ENCODE data around the gene ATP6V0E1. TPM values are rescaled to one million over a fixed set of nuclear protein-coding genes. Genes with fewer than 3 reads are reported as not detected.

The ATP6V0E1 gene
- total RNA-seq, 1 experiment from 2014 or later, result 332 TPM

DNA sequence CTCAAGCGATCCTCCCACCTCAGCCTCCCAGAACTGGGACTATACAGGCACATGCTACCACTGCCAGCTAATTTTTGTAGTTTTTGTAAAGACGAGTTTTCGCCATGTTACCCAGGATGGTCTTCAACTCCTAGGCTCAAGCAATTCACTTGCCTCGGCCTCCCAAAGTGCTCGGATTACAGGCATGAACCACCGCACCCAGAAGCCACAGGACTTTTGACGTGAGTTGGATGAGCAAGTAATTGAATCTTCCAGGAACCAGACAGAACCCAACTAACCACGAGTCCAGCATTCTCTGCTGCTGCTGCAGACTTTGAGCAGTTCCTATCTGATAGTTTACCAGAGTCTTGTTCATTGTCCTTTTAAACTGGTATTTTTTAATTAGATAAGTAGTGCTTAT is 9.6 kb upstream of the ATP6V0E1 start:
- ChIA-PET CTCF (interaction anchor here (0.7 kb wide), 1 partner anchor 13 kb away, joined by 8 read pairs; no protein-coding TSS in a partner anchor), POLR2A (interaction anchor here (0.6 kb wide), 1 partner anchor 356 kb away, joined by 7 read pairs; no protein-coding TSS in a partner anchor)
- Histone ChIP-seq H3K27ac (ENCODE audit: low read length) (no peak overlapping the region), H3K4me3 (ENCODE audit: low read depth in 2 of 2, low read length in 2 of 2) (no peak overlapping the region), H3K36me3 (ENCODE audit: control insufficient read depth, insufficient read depth, low read length) (no peaks in the 10 kb centered on the region), H3K27me3 (ENCODE audit: control insufficient read depth, insufficient read depth, low read length) (no peaks in the 10 kb centered on the region), H3K9me3 (ENCODE audit: control insufficient read depth, insufficient read depth, low read depth, low read length) (no peaks in the 10 kb centered on the region), H3K4me1 (ENCODE audit: control insufficient read depth, insufficient read depth, low read length) (no peaks in the 10 kb centered on the region)
- intact Hi-C loops (cut with micrococcal nuclease; ENCODE audit: unreplicated experiment), result loop anchor here (10.0 kb wide), 1 partner anchor 231 kb away; no protein-coding TSS in a partner anchor
- DNase-seq (ENCODE audit: low read depth, low spot score) (no peak), ATAC-seq (no peak)
- in situ Hi-C loops (cut with HindIII; ENCODE audit: low pct_unique_long_range_greater_than_20kb, low sequenced_read_pairs), result no loop called here
- no TSS peak for BruUV-seq (replicated peaks)
- no peak for TF ChIP-seq TCF7L2 (IDR thresholded peaks at IDR 0.05; ENCODE audit: low read depth, low read length)
- no peak for TF ChIP-seq POLR2AphosphoS5 (IDR thresholded peaks at IDR 0.05; ENCODE audit: low read depth, low read length)

DNA sequence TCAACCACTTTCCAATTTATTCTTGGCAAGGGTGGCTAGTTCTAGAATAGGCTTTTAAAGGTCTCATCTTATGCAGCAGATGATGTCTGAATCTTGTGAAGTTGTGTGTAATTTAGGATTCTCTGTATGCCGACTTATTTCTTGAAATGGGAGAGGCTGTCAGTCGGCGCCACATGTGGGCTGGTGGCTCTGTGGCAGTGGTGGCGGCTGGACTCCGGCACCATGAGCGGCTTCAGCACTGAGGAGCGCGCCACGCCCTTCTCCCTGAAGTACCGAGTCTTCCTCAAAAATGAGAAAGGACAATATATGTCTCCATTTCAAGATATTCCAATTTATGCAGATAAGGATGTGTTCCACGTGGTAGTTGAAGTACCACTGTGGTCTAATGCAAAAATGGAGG is 8.3 kb upstream of the ATP6V0E1 start:
- no TSS peak for BruUV-seq (replicated peaks)
- CTCF ChIA-PET, result no interaction called here
- DNase-seq (ENCODE audit: low read depth, low spot score), result no peak

More for the DNA sequence above, 8.3 kb upstream of the ATP6V0E1 start:
- in situ Hi-C loops (cut with HindIII; ENCODE audit: low pct_unique_long_range_greater_than_20kb, low sequenced_read_pairs) (no loop called here), intact Hi-C loops (cut with micrococcal nuclease; ENCODE audit: unreplicated experiment) (loop anchor here (5.0 to 10.0 kb wide), 2 partner anchors 230 to 307 kb away; no protein-coding TSS in a partner anchor)
- Histone ChIP-seq H3K4me3 (ENCODE audit: low read depth in 2 of 2, low read length in 2 of 2) (no peak overlapping the region), H3K27me3 (ENCODE audit: control insufficient read depth, insufficient read depth, low read length) (no peaks in the 10 kb centered on the region), H3K9me3 (ENCODE audit: control insufficient read depth, insufficient read depth, low read depth, low read length) (no peaks in the 10 kb centered on the region), H3K4me1 (ENCODE audit: control insufficient read depth, insufficient read depth, low read length) (no peaks in the 10 kb centered on the region), H3K27ac (ENCODE audit: low read length) (no peak overlapping the region), H3K36me3 (ENCODE audit: control insufficient read depth, insufficient read depth, low read length) (no peaks in the 10 kb centered on the region)
- no peak for ATAC-seq
- TF ChIP-seq POLR2AphosphoS5 (IDR thresholded peaks at IDR 0.05; ENCODE audit: low read depth, low read length) (no peak), SIN3A (IDR thresholded peaks at IDR 0.05; ENCODE audit: borderline replicate concordance, insufficient read depth, low read depth, low read length) (no peak), TCF7L2 (IDR thresholded peaks at IDR 0.05; ENCODE audit: low read depth, low read length) (no peak)
- TF ChIP-seq, protein P1, sequence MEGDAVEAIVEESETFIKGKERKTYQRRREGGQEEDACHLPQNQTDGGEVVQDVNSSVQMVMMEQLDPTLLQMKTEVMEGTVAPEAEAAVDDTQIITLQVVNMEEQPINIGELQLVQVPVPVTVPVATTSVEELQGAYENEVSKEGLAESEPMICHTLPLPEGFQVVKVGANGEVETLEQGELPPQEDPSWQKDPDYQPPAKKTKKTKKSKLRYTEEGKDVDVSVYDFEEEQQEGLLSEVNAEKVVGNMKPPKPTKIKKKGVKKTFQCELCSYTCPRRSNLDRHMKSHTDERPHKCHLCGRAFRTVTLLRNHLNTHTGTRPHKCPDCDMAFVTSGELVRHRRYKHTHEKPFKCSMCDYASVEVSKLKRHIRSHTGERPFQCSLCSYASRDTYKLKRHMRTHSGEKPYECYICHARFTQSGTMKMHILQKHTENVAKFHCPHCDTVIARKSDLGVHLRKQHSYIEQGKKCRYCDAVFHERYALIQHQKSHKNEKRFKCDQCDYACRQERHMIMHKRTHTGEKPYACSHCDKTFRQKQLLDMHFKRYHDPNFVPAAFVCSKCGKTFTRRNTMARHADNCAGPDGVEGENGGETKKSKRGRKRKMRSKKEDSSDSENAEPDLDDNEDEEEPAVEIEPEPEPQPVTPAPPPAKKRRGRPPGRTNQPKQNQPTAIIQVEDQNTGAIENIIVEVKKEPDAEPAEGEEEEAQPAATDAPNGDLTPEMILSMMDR (IDR thresholded peaks at IDR 0.05), result no peak
- TF ChIP-seq, protein P2, sequence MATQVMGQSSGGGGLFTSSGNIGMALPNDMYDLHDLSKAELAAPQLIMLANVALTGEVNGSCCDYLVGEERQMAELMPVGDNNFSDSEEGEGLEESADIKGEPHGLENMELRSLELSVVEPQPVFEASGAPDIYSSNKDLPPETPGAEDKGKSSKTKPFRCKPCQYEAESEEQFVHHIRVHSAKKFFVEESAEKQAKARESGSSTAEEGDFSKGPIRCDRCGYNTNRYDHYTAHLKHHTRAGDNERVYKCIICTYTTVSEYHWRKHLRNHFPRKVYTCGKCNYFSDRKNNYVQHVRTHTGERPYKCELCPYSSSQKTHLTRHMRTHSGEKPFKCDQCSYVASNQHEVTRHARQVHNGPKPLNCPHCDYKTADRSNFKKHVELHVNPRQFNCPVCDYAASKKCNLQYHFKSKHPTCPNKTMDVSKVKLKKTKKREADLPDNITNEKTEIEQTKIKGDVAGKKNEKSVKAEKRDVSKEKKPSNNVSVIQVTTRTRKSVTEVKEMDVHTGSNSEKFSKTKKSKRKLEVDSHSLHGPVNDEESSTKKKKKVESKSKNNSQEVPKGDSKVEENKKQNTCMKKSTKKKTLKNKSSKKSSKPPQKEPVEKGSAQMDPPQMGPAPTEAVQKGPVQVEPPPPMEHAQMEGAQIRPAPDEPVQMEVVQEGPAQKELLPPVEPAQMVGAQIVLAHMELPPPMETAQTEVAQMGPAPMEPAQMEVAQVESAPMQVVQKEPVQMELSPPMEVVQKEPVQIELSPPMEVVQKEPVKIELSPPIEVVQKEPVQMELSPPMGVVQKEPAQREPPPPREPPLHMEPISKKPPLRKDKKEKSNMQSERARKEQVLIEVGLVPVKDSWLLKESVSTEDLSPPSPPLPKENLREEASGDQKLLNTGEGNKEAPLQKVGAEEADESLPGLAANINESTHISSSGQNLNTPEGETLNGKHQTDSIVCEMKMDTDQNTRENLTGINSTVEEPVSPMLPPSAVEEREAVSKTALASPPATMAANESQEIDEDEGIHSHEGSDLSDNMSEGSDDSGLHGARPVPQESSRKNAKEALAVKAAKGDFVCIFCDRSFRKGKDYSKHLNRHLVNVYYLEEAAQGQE (IDR thresholded peaks at IDR 0.05; ENCODE audit: insufficient read depth in 1 of 2, low read depth in 2 of 2, low read length in 1 of 2), result no peak
- POLR2A ChIA-PET, result no interaction called here
